GM12892 (cell line): ENCODE data around the gene STK10.
A peak's percentile ranks its signal among the peaks of the same experiment; 100 is the strongest.

Experiments used
- DNase-seq: peaks from one replicate; pipeline ENCODE4 v3.0.0; 2011; ENCODE audit not compliant: insufficient read length
- FAIRE-seq: peaks from 2 replicates; lab custom pipeline; 2011; peaks lifted over from hg19 to GRCh38; lab: Jason Lieb, UNC
- POLR2A ChIP-seq: IDR thresholded peaks from 2 replicates; pipeline ENCODE4 v1.6.1; 2011; ENCODE audit warnings: low read depth, low read length, control low read depth
- POLR2AphosphoS5 ChIP-seq: IDR thresholded peaks from 2 replicates; pipeline ENCODE4 v1.6.1; 2011; ENCODE audit warnings: low read depth, low read length, control low read depth
- TAF1 ChIP-seq: IDR thresholded peaks from 2 replicates; pipeline ENCODE4 v1.6.1; 2011; ENCODE audit warnings: low read depth, mild to moderate bottlenecking, control low read depth, low read length, borderline replicate concordance

The STK10 gene

GRCh38 chr5:172110260-172110815 lies 77.7 kb downstream of the STK10 start:
- TF ChIP-seq TAF1 (no peak), POLR2AphosphoS5 (no peak), POLR2A (no peak)
- DNase-seq (no peak), FAIRE-seq (no peak)

GRCh38 chr5:172109749-172110148 lies 78.3 kb downstream of the STK10 start:
- TF ChIP-seq POLR2AphosphoS5 (no peak), POLR2A (no peak), TAF1 (no peak)
- FAIRE-seq (no peak), DNase-seq (no peak)

- FAIRE-seq (no peak), DNase-seq (no peak)
- TF ChIP-seq POLR2A = no peak
- TF ChIP-seq POLR2AphosphoS5 = no peak
- no peak for TF ChIP-seq TAF1
Observed at GRCh38 chr5:172107571-172107970, 80.5 kb downstream of the STK10 start.

GRCh38 chr5:172106511-172107356 lies 81.3 kb downstream of the STK10 start:
- DNase-seq (no peak), FAIRE-seq (peak; percentile 95)
- TF ChIP-seq TAF1 (no peak), POLR2AphosphoS5 (no peak), POLR2A (no peak)

- no peak for DNase-seq
- no peak for FAIRE-seq
- TF ChIP-seq POLR2AphosphoS5 = no peak
- TF ChIP-seq POLR2A = no peak
- TF ChIP-seq TAF1 = no peak
Observed at GRCh38 chr5:172105811-172106210, 82.2 kb downstream of the STK10 start.

GRCh38 chr5:172104801-172105701 lies 83.0 kb downstream of the STK10 start:
- FAIRE-seq = no peak
- TF ChIP-seq POLR2AphosphoS5 = no peak
- TF ChIP-seq POLR2A = no peak
- no peak for TF ChIP-seq TAF1

GRCh38 chr5:172104021-172104420 lies 84.0 kb downstream of the STK10 start:
- DNase-seq (no peak), FAIRE-seq (no peak)
- TF ChIP-seq TAF1 (no peak), POLR2A (no peak), POLR2AphosphoS5 (no peak)

More at GRCh38 chr5:172104801-172105701, 83.0 kb downstream of the STK10 start:
- DNase-seq = no peak

GRCh38 chr5:172102913-172103626 lies 85.0 kb downstream of the STK10 start:
- DNase-seq = no peak
- FAIRE-seq = no peak
- no peak for TF ChIP-seq TAF1
- no peak for TF ChIP-seq POLR2A
- TF ChIP-seq POLR2AphosphoS5 = no peak

- TF ChIP-seq POLR2AphosphoS5 (no peak), POLR2A (no peak), TAF1 (no peak)
- DNase-seq = no peak
- FAIRE-seq = no peak
Observed at GRCh38 chr5:172102218-172102870, 85.7 kb downstream of the STK10 start.

- no peak for FAIRE-seq
- no peak for TF ChIP-seq TAF1
- no peak for TF ChIP-seq POLR2A
- TF ChIP-seq POLR2AphosphoS5 = no peak
- no peak for DNase-seq
Observed at GRCh38 chr5:172101547-172102217, 86.3 kb downstream of the STK10 start.
